ENCODE measurements around the gene GRID1. TPM values are rescaled to one million over a fixed set of nuclear protein-coding genes. Genes with fewer than 3 reads are reported as not detected.

Gene GRID1
- total RNA-seq, 4 donors from 2014 or later = 0.03 to 2.7 (median 0.49) TPM

GRCh38 chr10:86335257-86335656 lies 31.3 kb downstream of the GRID1 start:
- Histone ChIP-seq H3K27me3 (peaks cover 0 to 6% (median 0%) of the 10 kb centered on the region in 4 donors), H3K4me3 (no peak overlapping the region), H3K9me3 (no peaks in the 10 kb centered on the region), H3K27ac (no peak overlapping the region), H3K4me1 (peaks cover 0 to 30% (median 0%) of the 10 kb centered on the region in 3 donors), H3K36me3 (no peaks in the 10 kb centered on the region)
- TF ChIP-seq POLR2A (IDR thresholded peaks at IDR 0.05) (no peak), CTCF (IDR thresholded peaks at IDR 0.05) (no peak)
- no peak for DNase-seq
- intact Hi-C loops (cut with DNase I) = no loop called here

- H3K4me1 ChIP-seq = peaks cover 0 to 30% (median 0%) of the 10 kb centered on the region in 3 donors
- DNase-seq = no peak
- peaks cover 0 to 6% (median 0%) of the 10 kb centered on the region in 4 donors for H3K27me3 ChIP-seq
- H3K36me3 ChIP-seq = no peaks in the 10 kb centered on the region
- no peak for TF ChIP-seq POLR2A (IDR thresholded peaks at IDR 0.05)
- no peak for TF ChIP-seq CTCF (IDR thresholded peaks at IDR 0.05)
- WGBS, 2 donors = 31 to 37% methylated on average over 3 to 4 of the region's 4 CpGs
- no peaks in the 10 kb centered on the region for H3K9me3 ChIP-seq
- no peak overlapping the region for H3K4me3 ChIP-seq
- intact Hi-C loops (cut with DNase I) = no loop called here
- H3K27ac ChIP-seq = peak overlapping the region in 1 of 4 donors; percentile 46
These were observed 32.0 kb downstream of the GRID1 start for GRCh38 chr10:86334488-86335085.

- DNase-seq = no peak
- intact Hi-C loops (cut with DNase I) = no loop called here
- Histone ChIP-seq H3K27me3 (peaks cover 0 to 6% (median 0%) of the 10 kb centered on the region in 4 donors), H3K4me1 (peaks cover 0 to 30% (median 0%) of the 10 kb centered on the region in 3 donors), H3K36me3 (no peaks in the 10 kb centered on the region), H3K4me3 (no peak overlapping the region), H3K9me3 (no peaks in the 10 kb centered on the region), H3K27ac (no peak overlapping the region)
- 47 to 48% methylated on average over 7 of the region's 7 CpGs for WGBS, 2 donors
- TF ChIP-seq CTCF (IDR thresholded peaks at IDR 0.05) (no peak), POLR2A (IDR thresholded peaks at IDR 0.05) (no peak)
These were observed 32.6 kb downstream of the GRID1 start for GRCh38 chr10:86333826-86334487.

DNA sequence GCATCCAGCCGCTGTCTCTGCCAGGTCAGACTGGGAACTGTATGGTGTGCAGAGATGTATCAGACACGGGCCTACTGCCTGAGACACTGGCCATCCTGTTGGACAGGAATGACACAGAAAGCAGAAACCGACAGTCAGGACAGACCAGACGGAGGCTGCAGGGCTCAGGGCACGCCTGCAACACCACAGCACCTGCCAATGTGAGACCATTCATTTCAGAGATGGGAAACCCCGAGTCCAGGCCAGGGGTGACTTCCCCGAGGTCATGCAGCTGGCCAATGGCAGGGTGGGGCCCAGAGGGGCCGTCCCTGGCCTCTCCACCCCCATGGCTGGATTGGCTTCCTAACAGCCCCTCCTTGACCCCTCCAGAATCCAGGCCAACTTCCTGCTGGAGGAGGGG lies 34.7 kb downstream of the GRID1 start:
- H3K4me1 ChIP-seq = peaks cover 0 to 30% (median 0%) of the 10 kb centered on the region in 3 donors
- DNase-seq = no peak
- TF ChIP-seq CTCF (IDR thresholded peaks at IDR 0.05) = no peak
- TF ChIP-seq POLR2A (IDR thresholded peaks at IDR 0.05) = no peak
- H3K36me3 ChIP-seq = no peaks in the 10 kb centered on the region
- H3K27ac ChIP-seq = no peak overlapping the region
- intact Hi-C loops (cut with DNase I) = no loop called here
- peaks cover 0 to 6% (median 0%) of the 10 kb centered on the region in 4 donors for H3K27me3 ChIP-seq
- WGBS, 2 donors = 75 to 76% methylated on average over 4 to 6 of the region's 8 CpGs
- no peak overlapping the region for H3K4me3 ChIP-seq
- H3K9me3 ChIP-seq = no peaks in the 10 kb centered on the region

Data from esophagus squamous epithelium (tissue), 5 donors.